Nephron progenitor cell (in vitro differentiated cells): ENCODE measurements around the gene MFAP5.
"Not testable (repeated sequence)": the region's sequence is repeated elsewhere in the genome, so short reads cannot be mapped to it uniquely, and the experiment has no call there.

Experiments
- DNase-seq: peaks from one replicate; pipeline ENCODE4 v3.0.0; 2021
- H3K27ac Mint-ChIP-seq: 2 replicates; pipeline ENCODE4 v1.8.0; 2021; ENCODE audit warnings: mild to moderate bottlenecking, moderate library complexity, mixed read lengths
- H3K27me3 Mint-ChIP-seq: 2 replicates; pipeline ENCODE4 v1.8.0; 2021; ENCODE audit warnings: mild to moderate bottlenecking, low read depth, mixed read lengths; ENCODE audit not compliant: poor library complexity
- H3K36me3 Mint-ChIP-seq: 2 replicates; pipeline ENCODE4 v1.8.0; 2021; ENCODE audit warnings: low read depth, mixed read lengths
- H3K4me1 Mint-ChIP-seq: 2 replicates; pipeline ENCODE4 v1.8.0; 2021; ENCODE audit warnings: mixed read lengths
- H3K4me3 Mint-ChIP-seq: 2 replicates; pipeline ENCODE4 v1.8.0; 2021; ENCODE audit warnings: mild to moderate bottlenecking, moderate library complexity, mixed read lengths
- H3K9me3 Mint-ChIP-seq: 2 replicates; pipeline ENCODE4 v1.8.0; 2021; ENCODE audit warnings: mild to moderate bottlenecking, moderate library complexity, mixed read lengths
- CTCF ChIP-seq: fragments of 200-600 bp; sonication (generic); IDR thresholded peaks from 2 replicates; pipeline ENCODE4 v1.5.0; 2021; ENCODE audit warnings: antibody characterized with exemption

The MFAP5 gene

GRCh38 chr12:8642775-8643174, 19.9 kb downstream of the MFAP5 start:
- DNase-seq, result no peak
- H3K36me3 Mint-ChIP-seq, result no peaks in the 10 kb centered on the region
- no peak overlapping the region for H3K4me3 Mint-ChIP-seq
- H3K27me3 Mint-ChIP-seq, result no peaks in the 10 kb centered on the region
- H3K27ac Mint-ChIP-seq, result no peak overlapping the region
- H3K9me3 Mint-ChIP-seq, result peaks cover 3% of the 10 kb centered on the region
- peaks cover 10% of the 10 kb centered on the region for H3K4me1 Mint-ChIP-seq
- TF ChIP-seq CTCF, result no peak

- Mint-ChIP-seq H3K36me3 (no peaks in the 10 kb centered on the region), H3K4me3 (no peak overlapping the region), H3K27ac (no peak overlapping the region), H3K9me3 (peaks cover 12% of the 10 kb centered on the region), H3K27me3 (no peaks in the 10 kb centered on the region), H3K4me1 (peaks cover 36% of the 10 kb centered on the region)
- DNase-seq, result no peak
- no peak for TF ChIP-seq CTCF
Observed at GRCh38 chr12:8639936-8640335, 22.7 kb downstream of the MFAP5 start.

- H3K27me3 Mint-ChIP-seq, result no peaks in the 10 kb centered on the region
- H3K4me1 Mint-ChIP-seq, result peaks cover 30% of the 10 kb centered on the region
- TF ChIP-seq CTCF, result no peak
- H3K36me3 Mint-ChIP-seq, result peaks cover 6% of the 10 kb centered on the region
- no peak overlapping the region for H3K27ac Mint-ChIP-seq
- H3K4me3 Mint-ChIP-seq, result no peak overlapping the region
- H3K9me3 Mint-ChIP-seq, result peaks cover 21% of the 10 kb centered on the region
- DNase-seq, result no peak
Observed at GRCh38 chr12:8638951-8639350, 23.7 kb downstream of the MFAP5 start.

GRCh38 chr12:8637666-8638065, 25.0 kb downstream of the MFAP5 start:
- Mint-ChIP-seq H3K27ac (no peak overlapping the region), H3K4me1 (peaks cover 30% of the 10 kb centered on the region), H3K36me3 (peaks cover 10% of the 10 kb centered on the region), H3K9me3 (peaks cover 28% of the 10 kb centered on the region), H3K4me3 (no peak overlapping the region), H3K27me3 (no peaks in the 10 kb centered on the region)
- TF ChIP-seq CTCF, result no peak
- no peak for DNase-seq

GRCh38 chr12:8637244-8637643, 25.4 kb downstream of the MFAP5 start:
- Mint-ChIP-seq H3K27ac (no peak overlapping the region), H3K27me3 (no peaks in the 10 kb centered on the region), H3K9me3 (peaks cover 30% of the 10 kb centered on the region), H3K4me3 (no peak overlapping the region), H3K36me3 (peaks cover 10% of the 10 kb centered on the region), H3K4me1 (peaks cover 30% of the 10 kb centered on the region)
- no peak for DNase-seq
- no peak for TF ChIP-seq CTCF

GRCh38 chr12:8636581-8636980, 26.0 kb downstream of the MFAP5 start:
- no peak for TF ChIP-seq CTCF
- H3K9me3 Mint-ChIP-seq, result peaks cover 33% of the 10 kb centered on the region
- peak overlapping the region; percentile 85 for H3K27ac Mint-ChIP-seq
- H3K4me1 Mint-ChIP-seq, result peaks cover 30% of the 10 kb centered on the region
- no peak overlapping the region for H3K4me3 Mint-ChIP-seq
- no peak for DNase-seq
- H3K36me3 Mint-ChIP-seq, result peaks cover 10% of the 10 kb centered on the region
- H3K27me3 Mint-ChIP-seq, result no peaks in the 10 kb centered on the region

- Mint-ChIP-seq H3K9me3 (peaks cover 35% of the 10 kb centered on the region), H3K4me3 (peak overlapping the region; percentile 48), H3K27ac (peak overlapping the region; percentile 85), H3K4me1 (peaks cover 30% of the 10 kb centered on the region)
- H3K27me3 Mint-ChIP-seq, DNase-seq, H3K36me3 Mint-ChIP-seq: not testable (repeated sequence)
Observed at GRCh38 chr12:8636007-8636346, 26.6 kb downstream of the MFAP5 start.

GRCh38 chr12:8635342-8636006, 27.2 kb downstream of the MFAP5 start:
- H3K36me3 Mint-ChIP-seq, DNase-seq, H3K27me3 Mint-ChIP-seq: not testable (repeated sequence)
- Mint-ChIP-seq H3K9me3 (peaks cover 39% of the 10 kb centered on the region), H3K4me3 (peak overlapping the region; percentile 48), H3K27ac (peak overlapping the region; percentile 85), H3K4me1 (peaks cover 30% of the 10 kb centered on the region)
